CD8-positive, alpha-beta memory T cell (primary cell): Measurements from ENCODE around the gene ANKRD7. TPM values are rescaled to one million over a fixed set of nuclear protein-coding genes. Genes with fewer than 3 reads are reported as not detected.

Experiments
- CTCF ChIA-PET: fragments of 350-600 bp; sonication (Branson Sonifier 250); formaldehyde crosslinking; loops from one replicate; lab custom pipeline; 2021; ENCODE audit warnings: antibody characterized with exemption; lab: Charles Lee
- POLR2A ChIA-PET: fragments of 350-600 bp; sonication (Branson Sonifier 250); formaldehyde crosslinking; loops from one replicate; lab custom pipeline; 2021; ENCODE audit warnings: antibody characterized with exemption; lab: Charles Lee
- DNase-seq, 5 donors: peaks; one replicate each; pipeline versions ENCODE4 v3.0.0 to v3.0.0-alpha.2; 2020 to 2022; ENCODE audit warnings: mixed read lengths in 1 of 5
- H3K27ac ChIP-seq: one replicate; pipeline ENCODE4 v1.7.0; 2013; ENCODE audit warnings: low read depth, mild to moderate bottlenecking, low read length, moderate library complexity
- H3K27me3 ChIP-seq: 2 replicates; pipeline ENCODE4 v1.7.0; 2013; ENCODE audit warnings: low read length, mild to moderate bottlenecking; ENCODE audit not compliant: insufficient read depth, poor library complexity, severe bottlenecking
- H3K36me3 ChIP-seq: 2 replicates; pipeline ENCODE4 v1.7.0; 2013; ENCODE audit warnings: mild to moderate bottlenecking, low read length, moderate library complexity; ENCODE audit not compliant: insufficient read depth
- H3K4me1 ChIP-seq: 2 replicates; pipeline ENCODE4 v1.7.0; 2013; ENCODE audit warnings: mild to moderate bottlenecking, low read length, moderate library complexity; ENCODE audit not compliant: insufficient read depth
- H3K4me3 ChIP-seq: 2 replicates; pipeline ENCODE4 v1.7.0; 2013; ENCODE audit warnings: mild to moderate bottlenecking, low read length
- H3K9me3 ChIP-seq: 2 replicates; pipeline ENCODE4 v1.7.0; 2013; ENCODE audit warnings: mild to moderate bottlenecking, low read length
- H3K27ac Mint-ChIP-seq, 8 donors: one replicate each; pipeline ENCODE4 v1.8.0; 2020 to 2021; ENCODE audit warnings: mixed read lengths in 8 of 8, mild to moderate bottlenecking in 6 of 8, inconsistent platforms in 3 of 8, moderate library complexity in 3 of 8
- H3K27me3 Mint-ChIP-seq, 2 donors: one replicate each; pipeline ENCODE4 v1.8.0; 2020 to 2021; ENCODE audit warnings: mixed read lengths in 2 of 2, mild to moderate bottlenecking in 1 of 2, moderate library complexity in 1 of 2
- H3K36me3 Mint-ChIP-seq, 3 donors: one replicate each; pipeline ENCODE4 v1.8.0; 2020 to 2021; ENCODE audit warnings: mixed read lengths in 3 of 3, inconsistent platforms in 1 of 3, mild to moderate bottlenecking in 1 of 3
- H3K4me1 Mint-ChIP-seq, 3 donors: one replicate each; pipeline ENCODE4 v1.8.0; 2020 to 2021; ENCODE audit warnings: mixed read lengths in 3 of 3, inconsistent platforms in 1 of 3, mild to moderate bottlenecking in 1 of 3
- H3K4me3 Mint-ChIP-seq, 7 donors: one replicate each; pipeline ENCODE4 v1.8.0; 2020 to 2021; ENCODE audit warnings: mixed read lengths in 7 of 7, mild to moderate bottlenecking in 6 of 7, moderate library complexity in 4 of 7, inconsistent platforms in 2 of 7
- H3K9me3 Mint-ChIP-seq, 5 donors: one replicate each; pipeline ENCODE4 v1.8.0; 2020 to 2022; ENCODE audit warnings: mixed read lengths in 5 of 5, mild to moderate bottlenecking in 3 of 5, moderate library complexity in 2 of 5, inconsistent platforms in 1 of 5
- polyA plus RNA-seq: library from polyadenylated mRNA; unstranded; fragments of 300-500 nt; fragmentation: Illumina TruSeq; gene quantifications from one replicate; pipeline ENCODE4 v1.2.3, GENCODE V29; 2021
- total RNA-seq, 2 experiments: library from RNA; stranded (reverse); gene quantifications; one replicate each; pipeline ENCODE4 v1.2.3, GENCODE V29; 2021

Gene ANKRD7
- total and polyA plus RNA-seq, 3 experiments from 2014 or later, result 0.64 to 1.8 TPM; not detected in 1

- Histone ChIP-seq H3K9me3 (no peaks in the 10 kb centered on the region), H3K4me3 (no peak overlapping the region), H3K4me1 (no peaks in the 10 kb centered on the region), H3K27ac (no peak overlapping the region), H3K36me3 (no peaks in the 10 kb centered on the region), H3K27me3 (peaks cover 5% of the 10 kb centered on the region)
- peaks cover 5 to 59% of the 10 kb centered on the region in 2 donors for H3K27me3 Mint-ChIP-seq
- peaks cover 0 to 5% (median 0%) of the 10 kb centered on the region in 3 donors for H3K36me3 Mint-ChIP-seq
- ChIA-PET POLR2A (no interaction called here), CTCF (no interaction called here)
- peaks cover 0 to 5% (median 0%) of the 10 kb centered on the region in 5 donors for H3K9me3 Mint-ChIP-seq
- H3K4me3 Mint-ChIP-seq, result no peak overlapping the region
- no peak for DNase-seq
- H3K27ac Mint-ChIP-seq, result no peak overlapping the region
- H3K4me1 Mint-ChIP-seq, result no peaks in the 10 kb centered on the region
Measured at GRCh38 chr7:118281196-118281595, 56.7 kb downstream of the ANKRD7 start.

GRCh38 chr7:118285358-118285757 is 60.9 kb downstream of the ANKRD7 start:
- Histone ChIP-seq H3K4me1 (peaks cover 19% of the 10 kb centered on the region), H3K9me3 (no peaks in the 10 kb centered on the region), H3K4me3 (no peak overlapping the region), H3K36me3 (no peaks in the 10 kb centered on the region), H3K27ac (no peak overlapping the region), H3K27me3 (peaks cover 9% of the 10 kb centered on the region)
- CTCF ChIA-PET, result no interaction called here
- POLR2A ChIA-PET, result no interaction called here
- Mint-ChIP-seq H3K36me3 (peaks cover 0 to 9% (median 3%) of the 10 kb centered on the region in 3 donors), H3K9me3 (peaks cover 0 to 12% (median 6%) of the 10 kb centered on the region in 5 donors), H3K27me3 (peaks cover 10 to 62% of the 10 kb centered on the region in 2 donors), H3K4me1 (peaks cover 15 to 33% (median 32%) of the 10 kb centered on the region in 3 donors), H3K4me3 (no peak overlapping the region), H3K27ac (no peak overlapping the region)
- DNase-seq, result no peak

- no peak overlapping the region for H3K4me3 Mint-ChIP-seq
- H3K27ac Mint-ChIP-seq, result no peak overlapping the region
- H3K9me3 Mint-ChIP-seq, result peaks cover 0 to 14% (median 8%) of the 10 kb centered on the region in 5 donors
- ChIA-PET POLR2A (no interaction called here), CTCF (no interaction called here)
- H3K36me3 Mint-ChIP-seq, result peaks cover 0 to 9% (median 3%) of the 10 kb centered on the region in 3 donors
- peaks cover 19% of the 10 kb centered on the region for H3K4me1 ChIP-seq
- H3K9me3 ChIP-seq, result no peaks in the 10 kb centered on the region
- H3K27me3 ChIP-seq, result peaks cover 9% of the 10 kb centered on the region
- no peak overlapping the region for H3K27ac ChIP-seq
- peaks cover 15 to 33% (median 32%) of the 10 kb centered on the region in 3 donors for H3K4me1 Mint-ChIP-seq
- H3K36me3 ChIP-seq, result no peaks in the 10 kb centered on the region
- H3K4me3 ChIP-seq, result no peak overlapping the region
- H3K27me3 Mint-ChIP-seq, result peaks cover 11 to 57% of the 10 kb centered on the region in 2 donors
- DNase-seq, result no peak
Measured at GRCh38 chr7:118286131-118286530, 61.6 kb downstream of the ANKRD7 start.

- POLR2A ChIA-PET, result no interaction called here
- CTCF ChIA-PET, result no interaction called here
- Mint-ChIP-seq H3K27ac (peak overlapping the region in 1 of 8 donors; percentile 7), H3K27me3 (peaks cover 15 to 50% of the 10 kb centered on the region in 2 donors), H3K4me1 (peaks cover 15 to 33% (median 32%) of the 10 kb centered on the region in 3 donors), H3K4me3 (peak overlapping the region in 6 of 7 donors; percentile 3 to 52 (median 32)), H3K36me3 (peaks cover 0 to 10% (median 3%) of the 10 kb centered on the region in 3 donors), H3K9me3 (peaks cover 9 to 26% (median 17%) of the 10 kb centered on the region in 5 donors)
- Histone ChIP-seq H3K27ac (no peak overlapping the region), H3K27me3 (peaks cover 9% of the 10 kb centered on the region), H3K36me3 (no peaks in the 10 kb centered on the region), H3K4me3 (no peak overlapping the region), H3K9me3 (no peaks in the 10 kb centered on the region), H3K4me1 (peaks cover 19% of the 10 kb centered on the region)
- DNase-seq, result peak in 2 of 5 donors; percentile 2 to 4
Measured at GRCh38 chr7:118288098-118288497, 63.6 kb downstream of the ANKRD7 start.

GRCh38 chr7:118289476-118289875 is 65.0 kb downstream of the ANKRD7 start:
- H3K4me3 ChIP-seq, result no peak overlapping the region
- Mint-ChIP-seq H3K9me3 (peaks cover 10 to 26% (median 16%) of the 10 kb centered on the region in 5 donors), H3K4me3 (peak overlapping the region in 1 of 7 donors; percentile 50), H3K27me3 (peaks cover 11 to 43% of the 10 kb centered on the region in 2 donors), H3K4me1 (peaks cover 15 to 33% (median 32%) of the 10 kb centered on the region in 3 donors), H3K27ac (no peak overlapping the region), H3K36me3 (peaks cover 0 to 10% (median 3%) of the 10 kb centered on the region in 3 donors)
- peaks cover 19% of the 10 kb centered on the region for H3K4me1 ChIP-seq
- ChIA-PET POLR2A (no interaction called here), CTCF (no interaction called here)
- DNase-seq, result no peak
- peaks cover 9% of the 10 kb centered on the region for H3K27me3 ChIP-seq
- H3K36me3 ChIP-seq, result no peaks in the 10 kb centered on the region
- no peak overlapping the region for H3K27ac ChIP-seq
- no peaks in the 10 kb centered on the region for H3K9me3 ChIP-seq

Other genes with a start within 250 kb of the ANKRD7 start
- 10 to 100 TPM; 40.7 to 50.3 TPM for gene LSM8, start 40.5 kb upstream of the ANKRD7 start, total RNA-seq
- 46.9 TPM for gene LSM8, start 40.5 kb upstream of the ANKRD7 start, polyA plus RNA-seq